ENCODE measurements around the gene FIGN.
A peak's percentile ranks its signal among the peaks of the same experiment; 100 is the strongest.

Gene FIGN

GRCh38 chr2:163658556-163658955 is 77.3 kb downstream of the FIGN start:
- no peak for DNase-seq

DNA sequence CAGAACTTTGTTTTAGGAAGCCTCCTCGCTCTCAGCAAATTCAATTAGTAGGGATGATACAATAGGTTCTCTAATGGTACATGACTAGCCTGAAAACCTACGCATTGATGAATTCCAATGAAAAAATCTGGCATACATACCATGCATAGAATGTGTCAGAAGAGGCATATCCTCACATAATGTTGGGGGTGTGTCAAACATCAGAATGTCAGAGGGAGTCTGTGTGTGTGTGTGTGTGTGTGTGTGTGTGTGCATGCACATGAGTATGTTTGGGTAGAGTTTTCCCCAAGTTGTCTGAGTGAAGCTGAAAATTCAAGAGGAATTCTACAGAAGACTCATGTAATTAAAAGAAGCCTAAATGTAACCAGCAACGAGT is 78.5 kb downstream of the FIGN start:
- DNase-seq: no peak

- no peak for DNase-seq
These were observed 79.1 kb downstream of the FIGN start for GRCh38 chr2:163656622-163657280.

- no peak for DNase-seq
These were observed 80.1 kb downstream of the FIGN start for GRCh38 chr2:163655667-163656066.

DNA sequence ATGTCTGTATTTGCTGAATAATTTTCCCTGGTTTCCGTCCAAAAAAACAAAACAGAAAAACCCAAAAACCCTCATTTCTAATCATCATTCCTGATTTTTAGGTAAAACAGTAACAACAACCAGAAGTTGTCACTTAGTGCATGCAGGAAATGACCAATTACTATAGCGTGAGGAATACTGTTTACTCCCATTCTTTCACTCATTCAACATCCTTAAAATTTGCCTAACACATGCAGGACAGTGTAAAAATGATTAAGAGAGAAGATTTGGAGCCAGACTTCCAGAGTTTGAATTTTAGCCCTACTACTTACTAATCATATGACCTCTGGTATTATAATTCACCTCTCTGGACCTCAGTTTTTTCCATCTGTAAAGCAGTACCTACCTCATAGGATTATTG is 83.1 kb downstream of the FIGN start:
- DNase-seq: no peak

DNA sequence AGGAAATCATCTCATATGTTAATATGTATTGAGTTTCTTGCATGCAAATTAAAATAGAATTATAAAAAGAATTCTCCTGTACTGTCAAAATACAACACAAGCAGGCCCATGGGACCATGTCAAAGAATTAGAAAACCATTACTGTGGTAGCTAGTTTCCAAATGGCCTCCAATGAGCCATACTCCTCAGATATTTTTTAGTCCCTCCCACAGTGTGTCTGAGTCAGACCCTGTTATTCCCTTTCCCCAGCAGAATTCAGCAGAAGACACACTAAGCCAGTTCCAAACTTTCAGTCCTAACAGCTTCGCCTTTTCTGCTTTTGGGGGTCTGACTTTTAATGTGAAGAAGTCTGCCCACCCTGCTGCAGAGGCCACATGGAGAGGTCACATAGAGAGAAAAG is 86.7 kb downstream of the FIGN start:
- no peak for DNase-seq

GRCh38 chr2:163647300-163647699 is 88.5 kb downstream of the FIGN start:
- DNase-seq: no peak

- no peak for DNase-seq
These were observed 89.1 kb downstream of the FIGN start for GRCh38 chr2:163646687-163647086.

DNA sequence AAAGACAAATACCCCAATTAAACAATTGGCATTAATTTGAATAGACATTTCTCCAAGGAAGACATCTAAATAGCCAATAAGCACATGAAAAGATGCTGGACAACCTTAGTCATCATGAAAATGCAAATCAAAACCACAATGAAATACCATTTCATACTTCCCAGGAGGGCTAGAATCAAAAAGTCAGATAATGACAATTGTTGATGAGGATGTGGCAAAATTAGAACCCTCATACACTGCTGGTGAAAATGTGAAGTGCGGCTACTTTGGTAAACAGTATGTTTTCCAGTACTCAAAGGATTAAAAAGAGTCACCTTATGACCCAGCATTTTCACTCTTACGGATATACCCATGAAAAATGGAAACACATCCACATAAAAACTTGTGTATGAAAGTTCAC is 91.6 kb downstream of the FIGN start:
- DNase-seq: no peak

- no peak for DNase-seq
These were observed 93.8 kb downstream of the FIGN start for GRCh38 chr2:163641986-163642385.

DNA sequence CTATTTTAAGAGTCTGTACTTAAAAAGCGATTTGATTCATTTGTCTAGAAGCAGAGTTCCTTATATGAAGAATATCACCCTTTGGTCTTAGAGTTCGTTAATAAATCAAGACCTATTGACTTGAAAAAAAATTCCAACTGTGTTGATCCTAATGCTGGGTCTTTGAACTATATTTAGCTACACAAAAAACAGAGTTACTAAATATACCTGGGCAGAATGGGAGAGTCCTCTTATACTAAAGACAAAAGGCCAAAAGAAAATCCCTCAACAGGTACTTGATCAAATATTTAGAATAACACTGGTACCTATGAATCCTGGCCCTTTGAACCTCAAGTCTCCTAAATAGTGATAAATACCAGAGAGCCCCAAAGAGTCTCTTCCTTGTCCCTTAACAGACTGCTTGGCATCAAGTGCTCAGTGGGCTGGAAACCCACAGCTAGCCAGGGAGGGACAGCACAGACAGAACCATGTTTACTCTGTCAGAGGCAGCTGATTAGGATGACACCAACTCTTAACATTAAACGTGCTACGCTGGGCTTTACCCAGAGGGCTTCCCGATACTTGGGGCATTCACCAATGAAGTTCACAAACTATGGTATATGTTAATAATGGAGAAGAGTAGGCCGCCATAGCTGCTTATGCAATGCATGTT is 95.1 kb downstream of the FIGN start:
- no peak for DNase-seq

DNA sequence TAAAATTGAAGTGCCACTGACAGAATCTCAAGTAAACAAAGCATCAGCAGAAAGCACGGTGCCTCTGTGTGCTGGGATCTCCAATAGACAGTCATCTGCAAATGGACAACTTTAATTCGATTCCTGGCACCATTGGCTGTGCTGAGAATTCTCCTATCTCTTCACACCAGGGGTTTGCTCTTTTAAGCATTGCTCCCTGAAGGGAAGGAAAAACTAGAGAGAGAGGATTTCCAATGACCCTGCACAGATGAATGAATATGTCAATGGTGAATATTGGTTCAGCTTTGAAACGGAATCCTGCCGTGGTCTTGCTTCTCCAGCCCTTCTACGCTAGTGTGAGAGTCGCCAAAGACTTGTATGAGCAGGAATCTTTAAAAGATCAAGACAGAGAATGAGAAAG is 97.9 kb downstream of the FIGN start:
- no peak for DNase-seq

DNA sequence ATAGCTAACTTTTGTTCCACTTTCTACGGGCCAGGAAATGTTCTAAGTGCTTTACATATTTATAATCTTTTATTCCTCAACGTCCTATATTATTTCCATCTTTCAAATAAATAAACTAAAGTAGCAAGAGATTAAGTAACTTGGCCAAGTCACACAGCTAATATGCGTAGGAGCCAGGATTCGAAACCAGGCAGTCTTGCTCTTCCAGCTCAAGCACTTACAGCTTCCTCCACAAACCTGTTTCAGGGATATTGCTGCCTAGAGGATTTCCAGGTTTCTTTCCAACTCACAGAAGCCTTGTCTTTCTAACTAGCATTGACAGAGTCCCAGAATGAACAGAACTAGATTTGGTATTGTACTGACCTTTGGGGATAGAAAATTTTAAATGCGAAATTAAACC is 102.5 kb downstream of the FIGN start:
- DNase-seq: peak; percentile 31

DNA sequence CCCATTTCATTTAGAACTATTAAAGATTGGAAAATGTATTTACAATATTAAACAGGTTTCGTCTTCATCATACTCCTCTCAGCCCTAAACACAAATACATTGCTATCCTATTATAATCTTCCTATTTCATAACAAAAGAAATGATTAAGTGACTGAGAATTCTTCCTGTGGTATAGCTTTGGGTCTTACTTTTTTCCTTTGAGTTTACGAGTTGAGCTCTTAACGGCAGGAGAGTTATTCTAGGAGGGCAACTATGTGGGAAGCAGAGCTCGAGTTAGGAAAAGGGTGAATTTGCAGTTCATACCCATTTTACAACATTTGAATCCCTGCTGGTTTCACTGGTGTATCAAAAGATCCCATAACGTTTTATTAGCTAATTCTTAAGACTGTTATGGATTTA is 105.0 kb downstream of the FIGN start:
- DNase-seq: no peak

DNA sequence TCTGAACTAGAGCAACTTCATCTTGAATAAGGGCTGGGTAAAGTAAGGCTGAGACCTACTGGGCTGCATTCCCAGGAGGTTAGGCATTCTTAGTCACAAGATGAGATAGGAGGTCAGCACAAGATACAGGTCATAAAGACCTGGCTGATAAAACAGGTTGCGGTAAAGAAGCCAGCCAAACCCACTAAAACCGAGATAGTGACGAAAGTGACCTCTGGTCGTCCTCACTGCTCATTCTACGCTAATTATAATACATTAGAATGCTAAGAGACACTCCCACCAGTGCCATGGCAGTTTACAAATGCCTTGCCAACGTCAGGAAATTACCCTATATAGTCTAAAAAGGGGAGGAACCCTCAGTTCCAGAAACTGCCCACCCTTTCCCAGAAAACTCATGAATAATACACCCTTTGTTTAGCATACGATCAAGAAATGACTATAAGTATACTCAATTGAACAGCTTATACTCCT is 109.1 kb downstream of the FIGN start:
- no peak for DNase-seq

DNA sequence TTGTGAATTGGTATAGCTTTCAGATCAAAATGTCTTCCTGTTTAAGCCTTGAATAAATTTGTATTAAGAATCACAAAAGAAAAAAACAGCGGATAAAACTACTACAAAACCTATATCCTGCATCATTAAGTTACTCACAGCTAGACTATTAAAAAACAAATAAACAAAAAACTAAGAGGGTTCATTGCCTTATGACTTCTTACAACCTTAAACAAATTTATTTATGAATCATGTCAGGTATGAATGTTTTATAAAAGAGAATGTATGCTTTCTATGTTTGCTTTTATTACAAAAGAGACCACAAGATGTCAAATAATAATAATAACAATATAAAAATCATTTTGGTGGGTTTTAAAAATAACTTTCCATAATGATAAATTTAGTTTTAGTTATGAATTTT is 109.6 kb downstream of the FIGN start:
- no peak for DNase-seq

DNA sequence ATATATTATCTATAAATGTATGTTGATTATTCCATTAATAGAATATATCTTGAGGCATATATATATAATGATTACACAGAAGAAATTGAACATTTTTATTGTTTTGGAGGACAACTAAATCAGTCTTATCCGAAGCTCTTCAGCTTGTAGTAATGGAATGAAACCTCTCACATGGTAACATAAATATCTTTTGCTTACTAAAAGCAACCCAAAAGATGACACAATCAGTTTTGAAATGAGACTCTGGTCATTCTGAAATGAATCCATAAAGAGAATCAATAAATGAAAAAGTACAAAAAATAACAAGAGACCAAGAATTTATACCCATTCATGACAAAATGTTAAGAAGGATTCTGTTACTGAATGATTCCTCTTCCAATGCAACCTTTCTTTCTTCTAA is 110.2 kb downstream of the FIGN start:
- DNase-seq: no peak

DNA sequence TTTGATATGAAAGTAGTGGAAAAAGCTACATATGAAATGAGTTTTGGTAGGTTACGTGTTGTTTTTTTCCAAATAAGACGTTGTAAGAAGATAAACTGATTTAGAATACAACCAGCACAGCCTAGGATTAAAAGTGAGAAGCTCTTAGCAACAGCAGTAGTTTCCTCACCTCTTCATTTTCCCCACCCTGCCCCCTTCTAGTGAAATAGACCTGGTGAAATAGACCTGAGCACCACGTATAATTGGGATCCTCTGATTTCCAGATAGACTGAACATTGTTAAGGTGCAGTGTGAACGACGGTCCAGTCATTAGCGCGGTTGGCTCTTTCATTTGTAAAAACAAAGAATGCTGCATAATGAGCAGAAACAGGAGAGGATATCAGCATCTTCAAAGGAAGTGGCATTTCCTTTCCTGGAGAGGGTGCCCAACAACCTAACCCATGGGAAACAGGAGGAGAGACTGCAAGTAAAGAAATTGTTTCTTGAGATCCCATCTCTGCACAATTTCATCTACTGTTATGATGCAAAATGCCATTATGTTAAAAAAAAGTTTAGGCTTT is 114.3 kb downstream of the FIGN start:
- no peak for DNase-seq

DNA sequence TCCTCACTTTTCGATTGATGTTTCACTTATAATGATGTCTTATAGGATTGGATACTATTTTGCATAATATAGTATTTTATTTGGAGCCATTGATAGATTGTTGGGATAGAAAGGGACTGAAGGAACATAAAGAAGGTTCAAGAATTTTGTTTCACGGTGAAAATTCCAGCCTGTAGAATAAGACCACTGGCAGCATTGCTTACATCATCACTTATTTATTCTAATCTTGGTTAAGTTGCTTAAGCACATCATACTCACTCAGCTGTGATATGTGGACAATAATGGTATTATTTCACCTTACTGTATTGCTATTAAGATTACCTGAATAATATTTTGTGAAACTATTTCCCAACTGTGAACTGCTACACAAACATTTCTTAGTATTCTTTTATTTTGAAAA is 118.3 kb downstream of the FIGN start:
- DNase-seq: no peak

DNA sequence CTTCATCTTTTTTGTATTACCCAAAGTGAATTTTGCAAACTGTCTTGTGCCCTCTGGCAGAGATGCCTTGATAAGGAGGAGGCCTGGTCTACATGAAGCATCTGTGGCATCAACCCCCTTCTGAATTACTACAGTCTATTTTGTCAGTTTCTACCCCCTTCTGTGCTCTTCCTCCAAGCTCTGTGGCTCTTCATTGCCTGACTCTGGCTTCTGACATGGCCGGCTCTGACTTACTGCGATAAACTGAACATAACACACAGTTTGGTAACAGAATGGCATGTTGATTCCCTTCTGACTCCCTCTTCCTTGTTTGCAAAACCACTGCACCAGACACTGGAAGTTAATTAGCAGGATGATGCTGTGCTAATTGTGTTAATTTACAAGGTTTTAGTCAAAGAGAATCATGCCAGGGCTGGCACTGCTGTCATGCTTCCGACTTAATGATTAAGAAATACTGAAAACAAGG is 122.5 kb downstream of the FIGN start:
- no peak for DNase-seq

GRCh38 chr2:163612332-163612731 is 123.5 kb downstream of the FIGN start:
- no peak for DNase-seq

- no peak for DNase-seq
These were observed 124.3 kb downstream of the FIGN start for GRCh38 chr2:163611557-163611906.

DNA sequence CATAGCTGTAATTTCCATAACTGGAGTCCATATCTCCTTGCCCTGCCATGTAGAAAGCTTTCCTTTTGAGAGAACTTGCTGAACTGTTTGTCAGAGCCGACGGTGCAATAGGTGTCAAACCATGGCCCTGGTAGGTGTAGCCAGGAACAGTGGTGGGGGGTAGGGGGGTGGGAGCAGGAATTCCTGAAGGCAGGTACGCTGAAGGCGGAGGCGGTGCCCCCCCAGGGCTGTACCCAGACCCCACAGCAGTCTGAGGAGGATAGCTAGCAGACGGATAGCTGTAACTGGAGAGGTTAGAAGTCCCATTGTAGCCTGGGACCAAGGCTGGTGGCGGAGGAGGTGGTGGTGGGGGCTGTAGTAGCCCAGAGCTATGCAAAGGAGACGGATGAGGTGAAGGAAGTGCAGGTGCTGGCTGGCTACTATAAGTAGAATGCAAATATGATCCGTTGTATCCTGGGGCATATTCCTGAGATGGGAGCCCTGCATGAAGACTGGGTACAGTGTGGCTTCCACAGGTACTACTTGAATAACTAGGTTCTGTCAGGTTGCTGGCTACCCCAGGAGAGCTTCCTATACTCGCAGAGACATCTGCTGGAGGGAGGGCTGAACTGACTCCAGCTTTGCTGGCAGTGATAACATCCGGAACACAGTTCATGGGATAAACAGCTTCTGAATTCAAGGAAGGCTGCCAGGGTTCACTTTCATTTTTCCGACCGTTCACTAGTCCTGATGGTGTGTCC is 124.8 kb downstream of the FIGN start:
- DNase-seq: no peak

DNA sequence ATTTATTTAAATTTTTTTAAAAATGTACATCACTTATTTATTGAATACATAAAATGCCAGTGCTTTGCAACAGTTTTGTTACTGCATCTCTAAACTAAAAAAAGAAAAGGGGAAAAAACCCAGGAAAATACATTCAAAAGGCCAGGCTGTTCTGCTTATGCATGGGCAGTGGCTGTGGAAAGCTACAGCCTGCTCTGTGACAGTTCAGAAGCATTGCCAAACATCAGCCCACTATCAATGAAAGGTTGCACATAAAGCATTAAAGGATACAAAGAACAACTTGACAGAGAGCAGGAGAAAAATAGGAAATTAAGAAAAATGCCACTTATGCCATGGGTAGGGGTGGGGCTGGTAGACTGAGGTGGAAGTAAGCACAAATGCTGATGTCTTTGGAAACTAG is 128.2 kb downstream of the FIGN start:
- DNase-seq: no peak

Data from femur (tissue), 1 donor.